Trophoblast cell (in vitro differentiated cells and primary cell): ENCODE data around the gene SLC35F4.

Experiments used
- DNase-seq, 2 donors: peaks; one replicate each; pipeline ENCODE4 v3.0.0-alpha.2; 2016
- H2AFZ ChIP-seq: 2 replicates; pipeline ENCODE4 v1.6.1; 2013; ENCODE audit warnings: low read length, moderate library complexity, mild to moderate bottlenecking; ENCODE audit not compliant: insufficient read depth, poor library complexity
- H2AK5ac ChIP-seq: 2 replicates; pipeline ENCODE4 v1.6.1; 2013; ENCODE audit warnings: mild to moderate bottlenecking, low read length
- H2BK120ac ChIP-seq: 2 replicates; pipeline ENCODE4 v1.6.1; 2013; ENCODE audit warnings: low read length, mild to moderate bottlenecking, moderate library complexity; ENCODE audit not compliant: insufficient read depth, poor library complexity
- H2BK12ac ChIP-seq: 2 replicates; pipeline ENCODE4 v1.6.1; 2013; ENCODE audit warnings: mild to moderate bottlenecking, low read length, moderate library complexity
- H2BK5ac ChIP-seq: 2 replicates; pipeline ENCODE4 v1.6.1; 2013; ENCODE audit warnings: low read length, low read depth, moderate library complexity, mild to moderate bottlenecking; ENCODE audit not compliant: poor library complexity
- H3K14ac ChIP-seq: 2 replicates; pipeline ENCODE4 v1.6.1; 2013; ENCODE audit warnings: mild to moderate bottlenecking, low read length
- H3K18ac ChIP-seq: 2 replicates; pipeline ENCODE4 v1.6.1; 2013; ENCODE audit warnings: mild to moderate bottlenecking, low read length
- H3K23ac ChIP-seq: 2 replicates; pipeline ENCODE4 v1.6.1; 2013; ENCODE audit warnings: low read length
- H3K27ac ChIP-seq: 2 replicates; pipeline ENCODE4 v1.5.1; 2013; ENCODE audit warnings: low read depth, mild to moderate bottlenecking, inconsistent platforms, low read length, moderate library complexity
- H3K27me3 ChIP-seq: 2 replicates; pipeline ENCODE4 v1.6.1; 2013; ENCODE audit warnings: inconsistent platforms, mild to moderate bottlenecking, low read length, moderate library complexity; ENCODE audit not compliant: insufficient read depth
- H3K36me3 ChIP-seq, 2 experiments: 1 replicate in 1 of 2; 2 replicates in 1 of 2; pipeline ENCODE4 v1.6.1; 2013; ENCODE audit warnings: low read length in 2 of 2, mild to moderate bottlenecking in 2 of 2, moderate library complexity in 1 of 2; ENCODE audit not compliant: insufficient read depth in 2 of 2, control insufficient read depth in 1 of 2
- H3K4ac ChIP-seq: 2 replicates; pipeline ENCODE4 v1.6.1; 2013; ENCODE audit warnings: low read depth, mild to moderate bottlenecking, low read length, moderate library complexity
- H3K4me1 ChIP-seq, 2 experiments: 1 replicate in 1 of 2; 2 replicates in 1 of 2; pipeline ENCODE4 v1.6.1; 2013; ENCODE audit warnings: low read length in 2 of 2, mild to moderate bottlenecking in 2 of 2, moderate library complexity in 1 of 2; ENCODE audit not compliant: insufficient read depth in 2 of 2, control insufficient read depth in 1 of 2
- H3K4me2 ChIP-seq: 2 replicates; pipeline ENCODE4 v1.6.1; 2013; ENCODE audit warnings: inconsistent platforms, mild to moderate bottlenecking, low read length, moderate library complexity
- H3K4me3 ChIP-seq: 2 replicates; pipeline ENCODE4 v1.5.1; 2013; ENCODE audit warnings: mild to moderate bottlenecking, low read depth, low read length, inconsistent platforms
- H3K79me1 ChIP-seq: one replicate; pipeline ENCODE4 v1.6.1; 2013; ENCODE audit warnings: low read length
- H3K79me2 ChIP-seq: 2 replicates; pipeline ENCODE4 v1.6.1; 2013; ENCODE audit warnings: low read length, mild to moderate bottlenecking; ENCODE audit not compliant: control insufficient read depth, insufficient read depth, poor library complexity
- H3K9ac ChIP-seq: 2 replicates; pipeline ENCODE4 v1.6.1; 2013; ENCODE audit warnings: mild to moderate bottlenecking, low read length
- H3K9me3 ChIP-seq: 2 replicates; pipeline ENCODE4 v1.6.1; 2013; ENCODE audit warnings: low read depth, mild to moderate bottlenecking, control low read depth, inconsistent platforms, low read length; ENCODE audit not compliant: insufficient read depth
- H4K12ac ChIP-seq: 2 replicates; pipeline ENCODE4 v1.6.1; 2013; ENCODE audit warnings: low read depth, mild to moderate bottlenecking, low read length, moderate library complexity
- H4K8ac ChIP-seq: 2 replicates; pipeline ENCODE4 v1.6.1; 2013; ENCODE audit warnings: low read depth, mild to moderate bottlenecking, low read length, moderate library complexity
- H4K91ac ChIP-seq: one replicate; pipeline ENCODE4 v1.6.1; 2013; ENCODE audit warnings: low read depth, mild to moderate bottlenecking, low read length, moderate library complexity
- WGBS: extraction: QIAGEN DNeasy Blood & Tissue Kit; methylation state at CpG from one replicate; pipeline ENCODE4 v1.1.7; 2013; ENCODE audit warnings: missing lambda C conversion rate; ENCODE audit not compliant: insufficient read length, insufficient coverage; ENCODE audit errors: extremely low coverage; 5-methylcytosine and 5-hydroxymethylcytosine counted together

SLC35F4 gene

GRCh38 chr14:57897144-57897748 is 31.4 kb upstream of the SLC35F4 start:
- no peaks in the 10 kb centered on the region for H3K79me1 ChIP-seq
- H3K4ac ChIP-seq: no peak overlapping the region
- H3K4me3 ChIP-seq: no peak overlapping the region
- no peaks in the 10 kb centered on the region for H3K36me3 ChIP-seq
- H2AFZ ChIP-seq: no peak overlapping the region
- H2BK5ac ChIP-seq: no peak overlapping the region
- no peak overlapping the region for H3K27ac ChIP-seq
- no CpG with 5 or more reads among the region's 5 CpGs for WGBS
- H2BK12ac ChIP-seq: no peak overlapping the region
- DNase-seq: no peak
- H3K18ac ChIP-seq: no peak overlapping the region
- H3K14ac ChIP-seq: no peak overlapping the region
- no peaks in the 10 kb centered on the region for H3K79me2 ChIP-seq
- no peak overlapping the region for H4K8ac ChIP-seq
- no peak overlapping the region for H4K12ac ChIP-seq
- no peaks in the 10 kb centered on the region for H3K27me3 ChIP-seq
- no peaks in the 10 kb centered on the region for H3K9me3 ChIP-seq
- H4K91ac ChIP-seq: no peak overlapping the region
- H3K23ac ChIP-seq: no peak overlapping the region
- no peak overlapping the region for H3K4me2 ChIP-seq
- H2BK120ac ChIP-seq: no peak overlapping the region
- no peak overlapping the region for H2AK5ac ChIP-seq
- no peak overlapping the region for H3K9ac ChIP-seq
- H3K4me1 ChIP-seq: no peaks in the 10 kb centered on the region

GRCh38 chr14:57889245-57889644 is 23.4 kb upstream of the SLC35F4 start:
- no peaks in the 10 kb centered on the region for H3K79me1 ChIP-seq
- no peaks in the 10 kb centered on the region for H3K4me1 ChIP-seq
- no peak overlapping the region for H3K4ac ChIP-seq
- no peak overlapping the region for H3K14ac ChIP-seq
- no peak overlapping the region for H3K18ac ChIP-seq
- no peaks in the 10 kb centered on the region for H3K79me2 ChIP-seq
- H3K36me3 ChIP-seq: no peaks in the 10 kb centered on the region
- no peak overlapping the region for H3K23ac ChIP-seq
- no peak overlapping the region for H4K12ac ChIP-seq
- no peak overlapping the region for H2AK5ac ChIP-seq
- WGBS: no CpG with 5 or more reads among the region's 4 CpGs
- no peak overlapping the region for H3K4me2 ChIP-seq
- H3K9ac ChIP-seq: no peak overlapping the region
- H2BK120ac ChIP-seq: no peak overlapping the region
- H3K27me3 ChIP-seq: no peaks in the 10 kb centered on the region
- no peak overlapping the region for H4K91ac ChIP-seq
- no peak overlapping the region for H3K4me3 ChIP-seq
- no peaks in the 10 kb centered on the region for H3K9me3 ChIP-seq
- no peak overlapping the region for H2AFZ ChIP-seq
- no peak overlapping the region for H3K27ac ChIP-seq
- no peak overlapping the region for H4K8ac ChIP-seq
- no peak overlapping the region for H2BK12ac ChIP-seq
- no peak overlapping the region for H2BK5ac ChIP-seq
- DNase-seq: no peak

GRCh38 chr14:57884175-57884574 is 18.3 kb upstream of the SLC35F4 start:
- Histone ChIP-seq H3K9ac (no peak overlapping the region), H3K4ac (no peak overlapping the region), H3K23ac (no peak overlapping the region), H3K14ac (no peak overlapping the region), H2AFZ (no peak overlapping the region), H4K8ac (no peak overlapping the region), H3K79me1 (no peaks in the 10 kb centered on the region), H3K4me1 (no peaks in the 10 kb centered on the region), H4K12ac (no peak overlapping the region), H3K4me3 (no peak overlapping the region), H3K9me3 (no peaks in the 10 kb centered on the region), H3K79me2 (no peaks in the 10 kb centered on the region), H2BK120ac (no peak overlapping the region), H3K27me3 (no peaks in the 10 kb centered on the region), H3K27ac (no peak overlapping the region), H3K4me2 (no peak overlapping the region), H2BK5ac (no peak overlapping the region), H2BK12ac (no peak overlapping the region), H4K91ac (no peak overlapping the region), H2AK5ac (no peak overlapping the region), H3K18ac (no peak overlapping the region), H3K36me3 (no peaks in the 10 kb centered on the region)
- DNase-seq: no peak
- WGBS: no CpG with 5 or more reads among the region's 3 CpGs

GRCh38 chr14:57883061-57883460 is 17.2 kb upstream of the SLC35F4 start:
- WGBS: no CpG with 5 or more reads among the region's 7 CpGs

More at GRCh38 chr14:57883061-57883460, 17.2 kb upstream of the SLC35F4 start:
- no peak for DNase-seq
- Histone ChIP-seq H3K9ac (no peak overlapping the region), H3K18ac (no peak overlapping the region), H3K36me3 (no peaks in the 10 kb centered on the region), H2BK12ac (no peak overlapping the region), H4K12ac (no peak overlapping the region), H3K27me3 (no peaks in the 10 kb centered on the region), H3K4me1 (no peaks in the 10 kb centered on the region), H3K9me3 (no peaks in the 10 kb centered on the region), H2BK120ac (no peak overlapping the region), H3K79me1 (no peaks in the 10 kb centered on the region), H4K91ac (no peak overlapping the region), H3K79me2 (no peaks in the 10 kb centered on the region), H3K4me3 (no peak overlapping the region), H2AK5ac (no peak overlapping the region), H3K23ac (no peak overlapping the region), H2BK5ac (no peak overlapping the region), H3K4ac (no peak overlapping the region), H3K14ac (no peak overlapping the region), H4K8ac (no peak overlapping the region), H2AFZ (no peak overlapping the region), H3K27ac (no peak overlapping the region), H3K4me2 (no peak overlapping the region)
